ENCODE data around the gene DCAF11. TPM values are rescaled to one million over a fixed set of nuclear protein-coding genes. Genes with fewer than 3 reads are reported as not detected.

The DCAF11 gene
- total RNA-seq, 3 donors from 2014 or later: 78.6 to 81.6 (median 80.9) TPM

DNA sequence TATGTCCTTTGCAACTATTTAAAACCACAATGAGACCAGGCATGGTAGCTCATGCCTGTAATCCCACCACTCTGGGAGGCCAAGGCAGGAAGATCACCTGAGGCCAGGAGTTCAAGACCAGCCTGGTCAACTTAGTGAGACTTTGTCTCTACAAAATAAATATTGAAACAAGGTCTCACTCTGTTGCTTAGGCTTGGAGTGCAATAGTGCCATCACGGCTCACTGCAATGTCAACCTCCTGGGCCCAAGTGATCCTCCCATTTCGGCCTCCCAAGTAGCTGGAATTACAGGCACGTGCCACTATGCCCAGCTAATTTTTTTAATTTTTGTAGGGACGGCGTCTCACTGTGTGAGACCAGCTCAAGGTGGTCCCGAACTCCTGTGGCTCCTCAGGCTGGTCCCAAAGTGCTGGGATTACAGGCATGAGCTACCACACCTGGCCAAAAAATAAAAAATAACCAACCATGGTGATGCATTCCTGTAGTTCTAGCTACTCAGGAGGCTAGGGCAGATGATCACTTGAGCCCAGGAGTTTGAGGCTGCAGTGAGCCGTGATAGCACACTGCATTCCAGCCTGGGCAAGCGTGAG lies 14.9 kb downstream of the DCAF11 start:
- H3K27me3 ChIP-seq: no peaks in the 10 kb centered on the region
- intact Hi-C loops (cut with DNase I; ENCODE audit: low total_unique reads): no loop called here

DNA sequence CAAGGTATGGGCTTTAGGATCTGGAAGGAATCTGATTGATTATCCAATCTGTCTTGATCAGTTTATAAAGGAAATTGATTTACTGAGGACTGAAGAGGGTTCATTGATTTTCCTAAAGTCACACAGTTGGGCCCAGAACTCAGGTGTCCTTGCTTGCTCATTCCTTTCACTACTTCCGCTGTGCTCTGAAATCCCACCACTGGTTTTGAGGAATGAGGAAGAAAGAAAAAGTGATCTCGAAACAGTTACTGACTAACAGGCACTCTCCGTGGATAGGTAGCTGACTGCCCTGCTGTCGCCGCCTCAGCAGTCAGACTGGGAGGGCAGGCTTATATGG lies 15.8 kb downstream of the DCAF11 start, which contains the start of gene FITM1:
Gene FITM1 (plus strand): TSS at position 280 of the 337 bp plus-strand sequence. CDS start 905 bp downstream, outside the sequence.
- intact Hi-C loops (cut with DNase I; ENCODE audit: low total_unique reads): no loop called here
- H3K9me3 ChIP-seq: no peaks in the 10 kb centered on the region
- TF ChIP-seq POLR2A (IDR thresholded peaks at IDR 0.05) (no peak), POLR2AphosphoS5 (IDR thresholded peaks at IDR 0.05) (no peak)
- TF ChIP-seq, protein P1, sequence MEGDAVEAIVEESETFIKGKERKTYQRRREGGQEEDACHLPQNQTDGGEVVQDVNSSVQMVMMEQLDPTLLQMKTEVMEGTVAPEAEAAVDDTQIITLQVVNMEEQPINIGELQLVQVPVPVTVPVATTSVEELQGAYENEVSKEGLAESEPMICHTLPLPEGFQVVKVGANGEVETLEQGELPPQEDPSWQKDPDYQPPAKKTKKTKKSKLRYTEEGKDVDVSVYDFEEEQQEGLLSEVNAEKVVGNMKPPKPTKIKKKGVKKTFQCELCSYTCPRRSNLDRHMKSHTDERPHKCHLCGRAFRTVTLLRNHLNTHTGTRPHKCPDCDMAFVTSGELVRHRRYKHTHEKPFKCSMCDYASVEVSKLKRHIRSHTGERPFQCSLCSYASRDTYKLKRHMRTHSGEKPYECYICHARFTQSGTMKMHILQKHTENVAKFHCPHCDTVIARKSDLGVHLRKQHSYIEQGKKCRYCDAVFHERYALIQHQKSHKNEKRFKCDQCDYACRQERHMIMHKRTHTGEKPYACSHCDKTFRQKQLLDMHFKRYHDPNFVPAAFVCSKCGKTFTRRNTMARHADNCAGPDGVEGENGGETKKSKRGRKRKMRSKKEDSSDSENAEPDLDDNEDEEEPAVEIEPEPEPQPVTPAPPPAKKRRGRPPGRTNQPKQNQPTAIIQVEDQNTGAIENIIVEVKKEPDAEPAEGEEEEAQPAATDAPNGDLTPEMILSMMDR (IDR thresholded peaks at IDR 0.05): no peak
- H3K4me3 ChIP-seq: no peak within 1 kb of the TSS
- no peak for DNase-seq (ENCODE audit: low spot score in 2 of 2)
- H3K27ac ChIP-seq: peak within 1 kb of the TSS; percentile 73 to 74
- no peaks in the 10 kb centered on the region for H3K4me1 ChIP-seq
- H3K36me3 ChIP-seq: no peaks in the 10 kb centered on the region
- H3K27me3 ChIP-seq: no peaks in the 10 kb centered on the region

More for the DNA sequence above, 14.9 kb downstream of the DCAF11 start:
- Histone ChIP-seq H3K4me3 (no peak overlapping the region), H3K4me1 (no peaks in the 10 kb centered on the region), H3K36me3 (no peaks in the 10 kb centered on the region), H3K27ac (no peak overlapping the region), H3K9me3 (no peaks in the 10 kb centered on the region)
- no peak for TF ChIP-seq POLR2A (IDR thresholded peaks at IDR 0.05)
- DNase-seq (ENCODE audit: low spot score in 2 of 2): no peak

DNA sequence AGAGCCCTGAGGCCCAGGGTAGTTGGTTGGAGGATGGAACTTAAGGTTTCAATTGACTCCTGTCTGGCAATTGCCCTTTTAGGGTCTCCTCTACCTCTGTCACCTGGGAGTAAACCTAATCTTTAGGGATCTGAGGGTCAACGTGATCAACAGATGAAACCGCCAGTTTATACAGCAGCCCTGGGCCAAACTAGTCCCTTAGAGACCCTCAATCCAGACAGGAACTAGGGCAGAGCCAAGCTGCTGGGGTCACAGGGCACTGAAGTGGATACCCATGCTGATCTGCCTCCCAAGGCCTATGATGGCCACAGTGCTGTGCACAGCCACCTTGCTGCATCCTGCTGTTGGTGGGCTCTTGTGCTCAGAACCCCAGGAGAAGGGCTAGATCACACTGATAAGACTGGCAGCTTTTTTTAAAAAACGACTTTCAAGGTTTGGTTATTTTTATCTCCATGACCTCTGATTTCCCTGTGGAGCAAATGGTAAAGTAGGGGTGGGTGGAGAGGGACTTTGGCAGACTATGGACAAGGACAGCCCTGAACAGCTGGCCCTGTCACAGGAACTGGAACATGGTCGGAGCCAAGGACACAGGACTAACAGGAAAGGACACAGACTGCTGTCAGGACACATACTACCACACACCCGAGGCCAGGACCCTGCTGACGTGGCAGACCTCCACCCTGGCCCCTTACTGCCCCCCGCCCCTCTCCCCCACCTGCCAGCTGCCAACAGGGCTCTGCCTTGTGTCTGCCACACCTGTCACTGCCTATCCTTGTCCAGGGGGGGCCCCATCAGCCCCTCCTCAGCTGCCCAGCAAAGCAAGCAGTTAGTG lies 16.4 kb downstream of the DCAF11 start:
- Histone ChIP-seq H3K36me3 (no peaks in the 10 kb centered on the region), H3K9me3 (no peaks in the 10 kb centered on the region), H3K4me1 (no peaks in the 10 kb centered on the region), H3K27me3 (no peaks in the 10 kb centered on the region), H3K27ac (peak overlapping the region; percentile 73 to 74), H3K4me3 (no peak overlapping the region)
- no peak for DNase-seq (ENCODE audit: low spot score in 2 of 2)
- intact Hi-C loops (cut with DNase I; ENCODE audit: low total_unique reads): no loop called here
- TF ChIP-seq, protein P1 (IDR thresholded peaks at IDR 0.05): no peak
- TF ChIP-seq POLR2A (IDR thresholded peaks at IDR 0.05) (no peak), POLR2AphosphoS5 (IDR thresholded peaks at IDR 0.05) (no peak)

DNA sequence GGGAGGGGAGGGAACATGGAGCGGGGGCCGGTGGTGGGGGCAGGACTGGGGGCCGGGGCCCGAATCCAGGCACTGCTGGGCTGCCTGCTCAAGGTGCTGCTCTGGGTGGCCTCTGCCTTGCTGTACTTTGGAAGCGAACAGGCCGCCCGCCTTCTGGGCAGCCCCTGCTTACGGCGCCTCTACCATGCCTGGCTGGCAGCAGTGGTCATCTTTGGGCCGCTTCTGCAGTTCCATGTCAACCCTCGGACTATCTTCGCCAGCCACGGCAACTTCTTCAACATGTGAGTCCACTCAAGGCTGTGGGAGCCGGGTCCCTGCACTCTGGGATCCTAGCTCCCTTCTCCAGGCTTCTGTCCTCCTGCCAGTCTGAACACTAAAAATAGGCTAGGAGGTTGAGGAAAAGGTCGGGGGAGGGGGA lies 17.0 kb downstream of the DCAF11 start:
- Histone ChIP-seq H3K4me3 (no peak overlapping the region), H3K4me1 (no peaks in the 10 kb centered on the region), H3K27me3 (no peaks in the 10 kb centered on the region), H3K36me3 (no peaks in the 10 kb centered on the region), H3K9me3 (no peaks in the 10 kb centered on the region), H3K27ac (peak overlapping the region; percentile 73 to 74)
- no peak for DNase-seq (ENCODE audit: low spot score in 2 of 2)
- intact Hi-C loops (cut with DNase I; ENCODE audit: low total_unique reads): no loop called here
- no peak for TF ChIP-seq POLR2AphosphoS5 (IDR thresholded peaks at IDR 0.05)
- no peak for TF ChIP-seq POLR2A (IDR thresholded peaks at IDR 0.05)
- TF ChIP-seq, protein P1 (IDR thresholded peaks at IDR 0.05): no peak

DNA sequence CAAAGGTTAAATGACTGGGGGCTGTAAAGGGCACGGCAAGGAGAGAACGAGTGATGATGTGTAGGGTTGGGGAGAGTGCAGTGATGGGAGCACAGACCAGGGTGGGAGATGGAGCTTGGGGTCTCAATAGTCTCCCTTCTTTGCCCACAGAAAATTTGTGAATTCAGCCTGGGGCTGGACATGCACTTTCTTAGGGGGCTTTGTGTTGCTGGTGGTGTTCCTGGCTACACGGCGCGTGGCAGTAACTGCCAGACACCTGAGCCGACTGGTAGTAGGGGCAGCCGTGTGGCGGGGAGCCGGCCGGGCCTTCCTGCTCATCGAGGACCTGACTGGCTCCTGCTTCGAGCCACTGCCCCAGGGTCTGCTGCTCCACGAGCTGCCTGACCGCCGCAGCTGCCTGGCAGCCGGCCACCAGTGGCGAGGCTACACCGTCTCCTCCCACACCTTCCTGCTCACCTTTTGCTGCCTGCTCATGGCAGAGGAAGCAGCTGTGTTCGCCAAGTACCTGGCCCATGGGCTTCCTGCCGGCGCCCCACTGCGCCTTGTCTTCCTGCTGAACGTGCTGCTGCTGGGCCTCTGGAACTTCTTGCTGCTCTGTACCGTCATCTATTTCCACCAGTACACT lies 17.6 kb downstream of the DCAF11 start:
- intact Hi-C loops (cut with DNase I; ENCODE audit: low total_unique reads): no loop called here
- Histone ChIP-seq H3K27me3 (no peaks in the 10 kb centered on the region), H3K4me3 (peak overlapping the region in 1 of 3 donors; percentile 40), H3K27ac (peak overlapping the region; percentile 73 to 74), H3K9me3 (no peaks in the 10 kb centered on the region), H3K4me1 (peaks cover 5 to 6% of the 10 kb centered on the region in 2 donors), H3K36me3 (no peaks in the 10 kb centered on the region)
- TF ChIP-seq POLR2A (IDR thresholded peaks at IDR 0.05): no peak
- DNase-seq (ENCODE audit: low spot score in 2 of 2): peak; percentile 70 to 86

DNA sequence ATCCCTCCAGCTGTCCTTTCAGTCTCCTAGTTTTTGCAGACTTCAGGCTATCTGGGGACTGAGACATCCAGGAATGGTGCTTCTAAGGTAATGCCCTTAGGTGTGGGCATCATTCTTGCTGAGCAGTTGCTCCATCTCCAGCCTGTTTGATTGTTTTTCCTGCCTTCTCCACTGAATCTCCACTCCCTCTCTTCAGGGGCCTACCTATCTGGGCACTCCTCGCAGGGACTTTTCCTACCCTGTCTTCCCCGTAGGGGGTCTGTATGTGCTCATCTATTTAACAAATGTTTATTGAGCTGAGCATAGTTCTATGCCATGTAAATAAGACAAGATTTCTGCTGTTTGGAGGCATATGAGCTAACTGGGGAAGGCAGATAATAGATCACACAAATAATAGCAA lies 18.4 kb downstream of the DCAF11 start:
- no peaks in the 10 kb centered on the region for H3K27me3 ChIP-seq
- H3K27ac ChIP-seq: peak overlapping the region; percentile 73 to 74
- intact Hi-C loops (cut with DNase I; ENCODE audit: low total_unique reads): no loop called here
- TF ChIP-seq POLR2AphosphoS5 (IDR thresholded peaks at IDR 0.05) (no peak), POLR2A (IDR thresholded peaks at IDR 0.05) (no peak)
- TF ChIP-seq, protein P1 (IDR thresholded peaks at IDR 0.05): no peak
- no peaks in the 10 kb centered on the region for H3K9me3 ChIP-seq
- H3K4me1 ChIP-seq: peaks cover 5 to 11% of the 10 kb centered on the region in 2 donors
- no peaks in the 10 kb centered on the region for H3K36me3 ChIP-seq
- no peak overlapping the region for H3K4me3 ChIP-seq
- DNase-seq (ENCODE audit: low spot score in 2 of 2): no peak

Data from breast epithelium (tissue), 4 donors.